KMS-11 (cell line): Measurements from ENCODE around the gene CBR4.
"Not testable (repeated sequence)": the region's sequence is repeated elsewhere in the genome, so short reads cannot be mapped to it uniquely, and the experiment has no call there.

ENCODE experiments used
- H2AFZ ChIP-seq: fragments of 200-600 bp; sonication (generic); 2 replicates; pipeline ENCODE4 v1.6.1; 2016; ENCODE audit warnings: antibody characterized with exemption, mixed run types, low read depth
- H3K27ac ChIP-seq: fragments of 200-600 bp; sonication (generic); 2 replicates; pipeline ENCODE4 v1.6.1; 2016; ENCODE audit warnings: mild to moderate bottlenecking, mixed run types
- H3K27me3 ChIP-seq: fragments of 200-600 bp; sonication (generic); 2 replicates; pipeline ENCODE4 v1.6.1; 2017; ENCODE audit warnings: mild to moderate bottlenecking, low read depth, mixed run types, moderate library complexity; ENCODE audit not compliant: insufficient read depth
- H3K36me3 ChIP-seq: fragments of 200-600 bp; sonication (generic); 2 replicates; pipeline ENCODE4 v1.6.1; 2017; ENCODE audit warnings: mild to moderate bottlenecking, mixed run types; ENCODE audit not compliant: insufficient read depth
- H3K4me1 ChIP-seq: fragments of 200-600 bp; sonication (generic); 2 replicates; pipeline ENCODE4 v1.6.1; 2016; ENCODE audit warnings: mild to moderate bottlenecking, low read depth, mixed run types; ENCODE audit not compliant: poor library complexity, severe bottlenecking
- H3K4me2 ChIP-seq: fragments of 200-600 bp; sonication (generic); 2 replicates; pipeline ENCODE4 v1.7.0; 2016; ENCODE audit warnings: mild to moderate bottlenecking, mixed run types
- H3K4me3 ChIP-seq: fragments of 200-600 bp; sonication (generic); IDR thresholded peaks from 2 replicates; pipeline ENCODE4 v1.6.1; 2017; ENCODE audit warnings: low read depth, low read length, mixed read lengths; ENCODE audit not compliant: insufficient read depth
- H3K79me2 ChIP-seq: fragments of 200-600 bp; sonication (generic); 2 replicates; pipeline ENCODE4 v1.6.1; 2016; ENCODE audit warnings: low read depth, mixed run types; ENCODE audit not compliant: insufficient read depth
- H3K9ac ChIP-seq: fragments of 200-600 bp; sonication (generic); 2 replicates; pipeline ENCODE4 v1.6.1; 2016; ENCODE audit warnings: mild to moderate bottlenecking, mixed run types
- H4K20me1 ChIP-seq: fragments of 200-600 bp; sonication (generic); 2 replicates; pipeline ENCODE4 v1.6.1; 2016; ENCODE audit warnings: mild to moderate bottlenecking, mixed run types; ENCODE audit not compliant: insufficient read depth
- TF ChIP-seq, protein P1 (sequence below): fragments of 200-600 bp; sonication (generic); conservative IDR thresholded peaks from 2 replicates; pipeline ENCODE4 v1.6.1; 2017; ENCODE audit warnings: low read depth, mild to moderate bottlenecking, antibody characterized with exemption, low read length, moderate library complexity, mixed read lengths

Gene CBR4

DNA sequence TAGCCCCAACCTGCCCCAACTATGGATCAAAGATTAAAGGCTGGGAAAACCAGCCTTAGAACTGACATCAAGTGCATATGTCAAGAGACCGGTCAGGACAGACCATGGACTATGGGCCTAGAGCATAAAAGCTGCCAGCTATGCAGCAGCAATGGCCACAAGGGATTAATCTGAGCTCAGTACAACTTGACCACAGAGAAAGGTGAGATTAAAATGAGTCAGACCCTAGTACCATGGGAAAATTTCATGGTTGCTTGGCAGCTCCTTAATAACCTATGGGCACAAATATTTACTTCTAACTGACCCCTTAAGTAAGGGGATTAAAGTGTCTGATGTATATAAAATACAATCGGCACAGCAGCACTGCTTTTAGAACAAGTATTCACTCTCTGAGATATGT is 54.4 kb downstream of the CBR4 start:
- H3K79me2 ChIP-seq, result no peaks in the 10 kb centered on the region
- H3K9ac ChIP-seq, result no peak overlapping the region
- no peak overlapping the region for H3K27ac ChIP-seq
- TF ChIP-seq, protein P1, sequence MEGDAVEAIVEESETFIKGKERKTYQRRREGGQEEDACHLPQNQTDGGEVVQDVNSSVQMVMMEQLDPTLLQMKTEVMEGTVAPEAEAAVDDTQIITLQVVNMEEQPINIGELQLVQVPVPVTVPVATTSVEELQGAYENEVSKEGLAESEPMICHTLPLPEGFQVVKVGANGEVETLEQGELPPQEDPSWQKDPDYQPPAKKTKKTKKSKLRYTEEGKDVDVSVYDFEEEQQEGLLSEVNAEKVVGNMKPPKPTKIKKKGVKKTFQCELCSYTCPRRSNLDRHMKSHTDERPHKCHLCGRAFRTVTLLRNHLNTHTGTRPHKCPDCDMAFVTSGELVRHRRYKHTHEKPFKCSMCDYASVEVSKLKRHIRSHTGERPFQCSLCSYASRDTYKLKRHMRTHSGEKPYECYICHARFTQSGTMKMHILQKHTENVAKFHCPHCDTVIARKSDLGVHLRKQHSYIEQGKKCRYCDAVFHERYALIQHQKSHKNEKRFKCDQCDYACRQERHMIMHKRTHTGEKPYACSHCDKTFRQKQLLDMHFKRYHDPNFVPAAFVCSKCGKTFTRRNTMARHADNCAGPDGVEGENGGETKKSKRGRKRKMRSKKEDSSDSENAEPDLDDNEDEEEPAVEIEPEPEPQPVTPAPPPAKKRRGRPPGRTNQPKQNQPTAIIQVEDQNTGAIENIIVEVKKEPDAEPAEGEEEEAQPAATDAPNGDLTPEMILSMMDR, result no peak
- no peaks in the 10 kb centered on the region for H4K20me1 ChIP-seq
- H3K27me3 ChIP-seq, result no peaks in the 10 kb centered on the region
- H3K4me2 ChIP-seq, result no peak overlapping the region
- no peak overlapping the region for H3K4me3 ChIP-seq
- H2AFZ ChIP-seq, result no peak overlapping the region
- no peaks in the 10 kb centered on the region for H3K36me3 ChIP-seq
- H3K4me1 ChIP-seq, result no peaks in the 10 kb centered on the region

DNA sequence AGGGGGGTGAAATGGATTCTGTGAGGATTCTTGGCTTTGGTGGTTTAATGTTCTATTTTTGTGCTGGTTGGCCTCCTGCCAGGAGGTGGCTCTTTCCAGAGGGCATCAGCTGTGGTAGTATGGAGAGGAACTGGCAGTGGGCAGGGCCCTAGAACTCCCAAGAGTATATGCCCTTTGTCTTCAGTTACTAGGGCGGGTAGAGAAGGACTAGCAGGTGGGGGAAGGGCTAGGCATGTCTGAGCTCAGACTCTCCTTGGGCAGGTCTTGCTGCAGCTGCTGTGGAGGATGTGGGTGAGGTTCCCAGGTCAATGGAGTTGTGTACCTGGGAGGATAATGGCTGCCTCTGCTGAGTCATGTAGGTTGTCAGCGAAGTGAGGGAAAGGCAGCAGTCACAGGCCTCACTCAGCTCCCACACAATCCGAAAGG is 57.2 kb downstream of the CBR4 start:
- not testable (repeated sequence) for H3K27ac ChIP-seq, H3K36me3 ChIP-seq, H2AFZ ChIP-seq, H4K20me1 ChIP-seq, H3K79me2 ChIP-seq, H3K27me3 ChIP-seq, H3K4me3 ChIP-seq, H3K9ac ChIP-seq, H3K4me1 ChIP-seq, H3K4me2 ChIP-seq

DNA sequence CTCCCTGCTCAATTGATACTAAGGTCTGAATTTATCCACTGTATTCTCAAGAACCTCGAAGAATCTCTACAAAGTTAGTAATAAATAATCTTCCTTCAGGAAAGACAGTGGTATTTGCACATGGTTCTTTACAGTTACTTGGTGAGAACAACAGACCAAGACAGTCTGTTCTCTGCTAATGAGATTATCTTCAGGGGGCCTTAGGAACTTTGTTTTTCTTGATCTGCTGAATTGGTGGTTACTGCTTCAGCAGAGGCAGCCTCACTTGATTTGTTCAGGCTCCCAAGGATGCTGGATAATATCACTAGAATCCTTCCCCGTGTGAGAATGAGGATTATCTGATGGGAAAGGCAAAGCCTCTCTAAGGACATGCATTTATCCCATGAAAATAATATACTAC is 64.8 kb downstream of the CBR4 start:
- H2AFZ ChIP-seq, result no peak overlapping the region
- TF ChIP-seq, protein P1, result no peak

GRCh38 chr4:168942985-168943384 is 67.1 kb downstream of the CBR4 start:
- Histone ChIP-seq H3K4me3 (no peak overlapping the region), H2AFZ (no peak overlapping the region), H3K27ac (no peak overlapping the region), H3K36me3 (no peaks in the 10 kb centered on the region), H3K4me1 (no peaks in the 10 kb centered on the region), H4K20me1 (no peaks in the 10 kb centered on the region), H3K9ac (no peak overlapping the region), H3K4me2 (no peak overlapping the region), H3K79me2 (no peaks in the 10 kb centered on the region), H3K27me3 (no peaks in the 10 kb centered on the region)
- TF ChIP-seq, protein P1, result peak; percentile 83

More for the DNA sequence above, 64.8 kb downstream of the CBR4 start:
- Histone ChIP-seq H3K4me1 (no peaks in the 10 kb centered on the region), H4K20me1 (no peaks in the 10 kb centered on the region), H3K9ac (no peak overlapping the region), H3K4me2 (no peak overlapping the region), H3K27me3 (no peaks in the 10 kb centered on the region), H3K4me3 (no peak overlapping the region), H3K36me3 (no peaks in the 10 kb centered on the region), H3K79me2 (no peaks in the 10 kb centered on the region), H3K27ac (no peak overlapping the region)
